ENCODE data around the gene MAPRE2.

DNA sequence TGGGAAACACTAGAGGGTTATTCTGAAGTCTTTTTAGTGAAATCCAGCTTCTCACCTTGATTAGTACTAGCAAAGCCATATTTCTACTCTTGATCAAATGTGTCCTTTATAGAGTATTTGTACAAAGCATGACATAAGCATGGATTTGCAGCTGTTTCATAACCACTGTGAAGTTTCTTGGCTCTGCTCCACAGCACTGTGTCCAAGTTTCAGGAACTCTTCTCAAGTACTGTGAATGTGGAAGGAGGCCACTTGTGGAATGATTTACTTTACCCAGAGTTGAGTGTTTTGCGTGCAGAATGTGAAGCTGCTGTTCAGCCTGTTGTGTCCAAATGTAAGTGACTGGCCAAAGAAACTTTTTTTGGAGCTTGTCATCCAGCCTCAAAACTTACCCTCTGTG is 16.2 kb upstream of the MAPRE2 start:
- TF ChIP-seq, protein P1, sequence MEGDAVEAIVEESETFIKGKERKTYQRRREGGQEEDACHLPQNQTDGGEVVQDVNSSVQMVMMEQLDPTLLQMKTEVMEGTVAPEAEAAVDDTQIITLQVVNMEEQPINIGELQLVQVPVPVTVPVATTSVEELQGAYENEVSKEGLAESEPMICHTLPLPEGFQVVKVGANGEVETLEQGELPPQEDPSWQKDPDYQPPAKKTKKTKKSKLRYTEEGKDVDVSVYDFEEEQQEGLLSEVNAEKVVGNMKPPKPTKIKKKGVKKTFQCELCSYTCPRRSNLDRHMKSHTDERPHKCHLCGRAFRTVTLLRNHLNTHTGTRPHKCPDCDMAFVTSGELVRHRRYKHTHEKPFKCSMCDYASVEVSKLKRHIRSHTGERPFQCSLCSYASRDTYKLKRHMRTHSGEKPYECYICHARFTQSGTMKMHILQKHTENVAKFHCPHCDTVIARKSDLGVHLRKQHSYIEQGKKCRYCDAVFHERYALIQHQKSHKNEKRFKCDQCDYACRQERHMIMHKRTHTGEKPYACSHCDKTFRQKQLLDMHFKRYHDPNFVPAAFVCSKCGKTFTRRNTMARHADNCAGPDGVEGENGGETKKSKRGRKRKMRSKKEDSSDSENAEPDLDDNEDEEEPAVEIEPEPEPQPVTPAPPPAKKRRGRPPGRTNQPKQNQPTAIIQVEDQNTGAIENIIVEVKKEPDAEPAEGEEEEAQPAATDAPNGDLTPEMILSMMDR (conservative IDR thresholded peaks at IDR 0.05; ENCODE audit: low read depth, low read length), result no peak
- no peak for TF ChIP-seq EZH2phosphoT487 (IDR thresholded peaks at IDR 0.05; ENCODE audit: borderline replicate concordance, low read length)
